Activated CD4-positive, alpha-beta T cell treated with anti-CD3 and anti-CD28 coated beads for 1 hour (primary cell): ENCODE results near the gene TNIP2.
"Not testable (repeated sequence)": the region's sequence is repeated elsewhere in the genome, so short reads cannot be mapped to it uniquely, and the experiment has no call there.

Source experiments
- DNase-seq: peaks from one replicate; pipeline ENCODE4 v3.0.0-alpha.2; 2020

The TNIP2 gene

GRCh38 chr4:2793586-2794485 is 37.7 kb upstream of the TNIP2 start:
- no peak for DNase-seq

- no peak for DNase-seq
Measured at GRCh38 chr4:2792711-2793585, 36.8 kb upstream of the TNIP2 start, which contains the start of gene SH3BP2. Gene SH3BP2, plus strand, starts transcription at chr4:2793085. Its CDS starts 27,533 bp downstream, at chr4:2820618.

GRCh38 chr4:2792396-2792710 is 36.2 kb upstream of the TNIP2 start:
- DNase-seq: no peak

- no peak for DNase-seq
Measured at GRCh38 chr4:2791518-2792395, 35.6 kb upstream of the TNIP2 start.

- DNase-seq: no peak
Measured at GRCh38 chr4:2790583-2791517, 34.7 kb upstream of the TNIP2 start.

- no peak for DNase-seq
Measured at GRCh38 chr4:2789793-2790582, 33.9 kb upstream of the TNIP2 start.

GRCh38 chr4:2789351-2789750 is 33.2 kb upstream of the TNIP2 start:
- DNase-seq: no peak

- DNase-seq: no peak
Measured at GRCh38 chr4:2788532-2789103, 32.5 kb upstream of the TNIP2 start.

- DNase-seq: no peak
Measured at GRCh38 chr4:2788101-2788500, 32.0 kb upstream of the TNIP2 start.

- DNase-seq: no peak
Measured at GRCh38 chr4:2787230-2788100, 31.3 kb upstream of the TNIP2 start.

GRCh38 chr4:2786794-2787229 is 30.7 kb upstream of the TNIP2 start:
- DNase-seq: no peak

- DNase-seq: peak; percentile 58
Measured at GRCh38 chr4:2786152-2786671, 30.1 kb upstream of the TNIP2 start.

GRCh38 chr4:2785613-2786012 is 29.5 kb upstream of the TNIP2 start:
- DNase-seq: no peak

GRCh38 chr4:2783790-2784189 is 27.7 kb upstream of the TNIP2 start:
- no peak for DNase-seq

GRCh38 chr4:2781911-2782310 is 25.8 kb upstream of the TNIP2 start:
- no peak for DNase-seq

- not testable (repeated sequence) for DNase-seq
Measured at GRCh38 chr4:2780643-2781042, 24.5 kb upstream of the TNIP2 start.

- no peak for DNase-seq
Measured at GRCh38 chr4:2771264-2771663, 15.1 kb upstream of the TNIP2 start.

- DNase-seq: no peak
Measured at GRCh38 chr4:2768921-2769336, 12.8 kb upstream of the TNIP2 start.

GRCh38 chr4:2768124-2768523 is 12.0 kb upstream of the TNIP2 start:
- DNase-seq: no peak
